GM12878 (cell line): ENCODE measurements around the gene TMEM229B. TPM values are rescaled to one million over a fixed set of nuclear protein-coding genes. Genes with fewer than 3 reads are reported as not detected.

ENCODE experiments used
- ATAC-seq: fragments of 200-7000 bp; cut with Tn5 transposase; 3 replicates; pipeline ENCODE4 v1.9.1; 2020; ENCODE audit warnings: mild to moderate bottlenecking, moderate library complexity
- BruUV-seq: library from RNA; stranded (reverse); fragments of 400-500 nt; replicated peaks from 2 replicates; lab custom pipeline; 2021; lab: Mats Ljungman, UMichigan
- CTCF ChIA-PET: fragments of 300-600 bp; sonication (Branson Sonifier 250); formaldehyde crosslinking; extraction: SDS; loops from one replicate; lab custom pipeline; 2021; ENCODE audit warnings: inconsistent platforms; lab: Yijun Ruan, JAX
- POLR2A ChIA-PET: fragments of 350-600 bp; formaldehyde crosslinking; extraction: SDS; loops from one replicate; lab custom pipeline; 2021; ENCODE audit warnings: inconsistent platforms; lab: Charles Lee
- RAD21 ChIA-PET: fragments of 300-600 bp; sonication (Branson Sonifier 250); formaldehyde crosslinking; loops from one replicate; lab custom pipeline; 2023; ENCODE audit warnings: antibody characterized with exemption; ENCODE audit not compliant: unreplicated experiment; lab: Charles Lee
- SMC1A ChIA-PET: fragments of 300-600 bp; sonication (Branson Sonifier 250); formaldehyde crosslinking; loops from one replicate; lab custom pipeline; 2023; ENCODE audit not compliant: unreplicated experiment, uncharacterized antibody; lab: Charles Lee
- DNase-seq: peaks from one replicate; pipeline ENCODE4 v3.0.0-alpha.2; 2011; ENCODE audit warnings: low read depth, low spot score
- FAIRE-seq: peaks from 3 replicates; lab custom pipeline; 2011; peaks lifted over from hg19 to GRCh38; lab: Jason Lieb, UNC
- H2AFZ ChIP-seq: 2 replicates; pipeline ENCODE4 v1.6.0; 2011; ENCODE audit warnings: low read depth, low read length, control low read depth; ENCODE audit not compliant: control insufficient read depth
- H3K27ac ChIP-seq: 2 replicates; pipeline ENCODE4 v1.5.1; 2011; ENCODE audit warnings: control low read depth; ENCODE audit not compliant: control insufficient read depth, insufficient read depth
- H3K27me3 ChIP-seq, 2 experiments: replicated peaks in 1 of 2; 2 replicates each; pipeline versions ENCODE4 v1.6.0 to v1.6.1; 2011; ENCODE audit warnings: low read length in 1 of 2; ENCODE audit not compliant: control insufficient read depth in 2 of 2, insufficient read depth in 2 of 2
- H3K36me3 ChIP-seq, 2 experiments: 2 replicates each; pipeline ENCODE4 v1.5.1; 2011; ENCODE audit warnings: low read length in 1 of 2; ENCODE audit not compliant: control insufficient read depth in 2 of 2, insufficient read depth in 2 of 2
- H3K4me1 ChIP-seq: 2 replicates; pipeline ENCODE4 v1.6.1; 2011; ENCODE audit warnings: mild to moderate bottlenecking, low read length, moderate library complexity, mixed read lengths; ENCODE audit not compliant: control insufficient read depth, insufficient read depth
- H3K4me2 ChIP-seq: 2 replicates; pipeline ENCODE4 v1.6.0; 2011; ENCODE audit warnings: control low read depth; ENCODE audit not compliant: control insufficient read depth, insufficient read depth
- H3K4me3 ChIP-seq: fragments of 200-600 bp; sonication (generic); 2 replicates; pipeline ENCODE4 v1.5.1; 2016
- H3K79me2 ChIP-seq: 2 replicates; pipeline ENCODE4 v1.6.0; 2011; ENCODE audit warnings: low read length; ENCODE audit not compliant: control insufficient read depth, insufficient read depth
- H3K9ac ChIP-seq: 2 replicates; pipeline ENCODE4 v1.8.0; 2011; ENCODE audit warnings: low read length, control low read depth, mixed read lengths; ENCODE audit not compliant: control insufficient read depth, insufficient read depth
- H3K9me3 ChIP-seq: replicated peaks from 3 replicates; pipeline ENCODE4 v1.5.1; 2011; ENCODE audit warnings: mild to moderate bottlenecking, low read length; ENCODE audit not compliant: control insufficient read depth, insufficient read depth
- H4K20me1 ChIP-seq: 2 replicates; pipeline ENCODE4 v1.6.0; 2011; ENCODE audit not compliant: control insufficient read depth, insufficient read depth
- BCL11A ChIP-seq: IDR thresholded peaks from 2 replicates; pipeline ENCODE4 v1.6.1; 2011; ENCODE audit warnings: low read depth, low read length
- CHD4 ChIP-seq: fragments of 200-600 bp; sonication (generic); IDR thresholded peaks from 2 replicates; pipeline ENCODE4 v1.6.1; 2016; ENCODE audit warnings: mild to moderate bottlenecking
- EP300 ChIP-seq, 2 experiments: fragments of 150-350 bp in 1 of 2; IDR thresholded peaks; 2 replicates each; pipeline ENCODE4 v1.6.1; 2011 to 2012; ENCODE audit warnings: low read depth in 2 of 2, low read length in 2 of 2, borderline replicate concordance in 1 of 2, improper control_type of control experiment in 1 of 2, inconsistent platforms in 1 of 2; ENCODE audit not compliant: control insufficient read depth in 1 of 2
- NFYA ChIP-seq: IDR thresholded peaks from 2 replicates; pipeline ENCODE4 v1.6.1; 2011; ENCODE audit warnings: low read depth, mild to moderate bottlenecking, low read length, improper control_type of control experiment, borderline replicate concordance
- POLR2A ChIP-seq: IDR thresholded peaks from 2 replicates; pipeline ENCODE4 v1.6.1; 2011; ENCODE audit warnings: low read depth, mild to moderate bottlenecking, low read length
- SMAD5 ChIP-seq: IDR thresholded peaks from 2 replicates; pipeline ENCODE4 v1.6.1; 2016; ENCODE audit warnings: antibody characterized with exemption, low read depth
- SP1 ChIP-seq: IDR thresholded peaks from one replicate; pipeline ENCODE4 v1.6.1; 2011; ENCODE audit warnings: low read depth, low read length
- SUPT20H ChIP-seq: IDR thresholded peaks from 2 replicates; pipeline ENCODE4 v1.6.1; 2011; ENCODE audit warnings: low read depth, mild to moderate bottlenecking, low read length, moderate library complexity, borderline replicate concordance; ENCODE audit not compliant: control insufficient read depth
- USF1 ChIP-seq: IDR thresholded peaks from 2 replicates; pipeline ENCODE4 v1.6.1; 2011; ENCODE audit warnings: borderline replicate concordance, low read depth, mild to moderate bottlenecking, moderate library complexity, mixed read lengths, low read length; ENCODE audit not compliant: insufficient read depth; ENCODE audit errors: extremely low read length
- WGBS: methylation state at CpG from one replicate; pipeline ENCODE4 v1.1.6; 2016; ENCODE audit warnings: low lambda C conversion rate; ENCODE audit not compliant: insufficient replicate concordance, insufficient coverage; ENCODE audit errors: missing lambda C conversion rate; 5-methylcytosine and 5-hydroxymethylcytosine counted together
- in situ Hi-C: fragments of 300-500 bp; cut with MboI; formaldehyde crosslinking; loops from 9 replicates; pipeline ENCODE4 v1.14.3; 2018; ENCODE audit warnings: mixed read lengths
- intact Hi-C: fragments of 100-400 bp; cut with micrococcal nuclease; formaldehyde crosslinking; loops from one replicate; pipeline ENCODE4 v1.14.2; 2022; ENCODE audit not compliant: unreplicated experiment
- polyA plus RNA-seq, 11 experiments: library from polyadenylated mRNA; depleted of rRNA in 4 of 11; unstranded in 6 of 11; stranded (reverse) in 5 of 11; fragments of >200 nt; fragmentation: Nextera tagmentation in 4 of 11; fragmentation: Illumina TruSeq in 1 of 11; extraction: Ambion mirVana in 4 of 11; extraction: Trizol in 1 of 11; gene quantifications; 1 replicate in 1 of 11; 2 replicates in 10 of 11; pipeline versions ENCODE4 v1.2.1 to v1.2.3, GENCODE V29; 2011 to 2016; ENCODE audit warnings: inconsistent platforms in 2 of 11, missing spikeins in 2 of 11, low read depth in 1 of 11
- total RNA-seq, 4 experiments: library from RNA; depleted of rRNA in 3 of 4; stranded (reverse); fragments of >200 nt in 3 of 4; fragmentation: Illumina TruSeq in 1 of 4; extraction: Trizol in 1 of 4; gene quantifications; 2 replicates each; pipeline versions ENCODE4 v1.2.1 to v1.2.3, GENCODE V29; 2013 to 2021
- TF ChIP-seq, protein P1 (sequence below): IDR thresholded peaks from 2 replicates; pipeline ENCODE4 v1.6.1; 2012; ENCODE audit warnings: mild to moderate bottlenecking, low read depth, low read length

The TMEM229B gene
- total and polyA plus RNA-seq, 10 of the 15 experiments (the other 5 are each of a cell fraction or from before 2014, with no cell fraction given) = 0.24 to 5.3 (median 1.7) TPM

- DNase-seq (no peak), FAIRE-seq (no peak), ATAC-seq (no peak)
- in situ Hi-C loops = no loop called here
- Histone ChIP-seq H3K27me3 (peaks cover 0 to 2% of the 10 kb centered on the region in 2 experiments; a peak in 2 of 4 replicates), H3K36me3 (no peaks in the 10 kb centered on the region), H3K4me3 (no peak overlapping the region), H3K27ac (no peak overlapping the region), H3K4me1 (no peaks in the 10 kb centered on the region), H3K4me2 (no peak overlapping the region), H3K9me3 (no peaks in the 10 kb centered on the region), H2AFZ (no peak overlapping the region), H4K20me1 (no peaks in the 10 kb centered on the region), H3K9ac (no peak overlapping the region), H3K79me2 (no peaks in the 10 kb centered on the region)
- no TSS peak for BruUV-seq
- intact Hi-C loops = no loop called here
- SMC1A ChIA-PET = interaction anchor here (0.6 to 10.2 kb wide), 4 partner anchors 16 to 140 kb away, joined by 3 to 185 read pairs (median 3); no protein-coding TSS in a partner anchor
- CTCF ChIA-PET = interaction anchor here (0.8 to 21.1 kb wide), 5 partner anchors 84 to 273 kb away, joined by 3 to 583 read pairs (median 6); no protein-coding TSS in a partner anchor
- WGBS = 49% methylated on average over 7 of the region's 7 CpGs
- no peak for TF ChIP-seq SP1
- no peak for TF ChIP-seq NFYA
- TF ChIP-seq SUPT20H = no peak
- TF ChIP-seq CHD4 = no peak
- RAD21 ChIA-PET = interaction anchor here (1.8 to 8.8 kb wide), 2 partner anchors 138 to 140 kb away, joined by 10 to 176 read pairs; no protein-coding TSS in a partner anchor
- POLR2A ChIA-PET = no interaction called here
These were observed 56.4 kb downstream of the TMEM229B start for GRCh38 chr14:67432050-67432564.

GRCh38 chr14:67429510-67430205, 58.9 kb downstream of the TMEM229B start:
- FAIRE-seq (no peak), ATAC-seq (no peak), DNase-seq (no peak)
- Histone ChIP-seq H3K27ac (no peak overlapping the region), H3K9me3 (no peaks in the 10 kb centered on the region), H3K4me2 (no peak overlapping the region), H4K20me1 (no peaks in the 10 kb centered on the region), H3K4me3 (no peak overlapping the region), H2AFZ (no peak overlapping the region), H3K36me3 (no peaks in the 10 kb centered on the region), H3K4me1 (no peaks in the 10 kb centered on the region), H3K79me2 (no peaks in the 10 kb centered on the region), H3K9ac (no peak overlapping the region), H3K27me3 (peaks cover 0 to 5% of the 10 kb centered on the region in 2 experiments; a peak in 1 of 4 replicates)
- ChIA-PET RAD21 (interaction anchor here (0.6 to 8.8 kb wide), 7 partner anchors 8 to 274 kb away, joined by 3 to 176 read pairs (median 5); no protein-coding TSS in a partner anchor), SMC1A (interaction anchor here (0.6 to 10.2 kb wide), 10 partner anchors 9 to 274 kb away, joined by 3 to 185 read pairs (median 8); partner anchors contain the start of genes ARG2 and RDH12), CTCF (interaction anchor here (0.7 to 21.1 kb wide), 13 partner anchors 11 to 274 kb away, joined by 3 to 583 read pairs (median 12); partner anchors contain the start of gene TMEM229B), POLR2A (no interaction called here)
- intact Hi-C loops = no loop called here
- 62% methylated on average over 9 of the region's 9 CpGs for WGBS
- in situ Hi-C loops = loop anchor here (5.0 to 10.0 kb wide), 2 partner anchors 138 to 275 kb away; partner anchors contain the start of gene RDH12
- BruUV-seq = no TSS peak
- TF ChIP-seq SMAD5 (no peak), EP300 (IDR thresholded peaks at IDR 0.05; ENCODE audit: borderline replicate concordance in 1 of 2, control insufficient read depth in 1 of 2, low read depth in 2 of 2, low read length in 2 of 2) (no peak), USF1 (no peak), POLR2A (no peak), BCL11A (no peak)
- TF ChIP-seq, protein P1, sequence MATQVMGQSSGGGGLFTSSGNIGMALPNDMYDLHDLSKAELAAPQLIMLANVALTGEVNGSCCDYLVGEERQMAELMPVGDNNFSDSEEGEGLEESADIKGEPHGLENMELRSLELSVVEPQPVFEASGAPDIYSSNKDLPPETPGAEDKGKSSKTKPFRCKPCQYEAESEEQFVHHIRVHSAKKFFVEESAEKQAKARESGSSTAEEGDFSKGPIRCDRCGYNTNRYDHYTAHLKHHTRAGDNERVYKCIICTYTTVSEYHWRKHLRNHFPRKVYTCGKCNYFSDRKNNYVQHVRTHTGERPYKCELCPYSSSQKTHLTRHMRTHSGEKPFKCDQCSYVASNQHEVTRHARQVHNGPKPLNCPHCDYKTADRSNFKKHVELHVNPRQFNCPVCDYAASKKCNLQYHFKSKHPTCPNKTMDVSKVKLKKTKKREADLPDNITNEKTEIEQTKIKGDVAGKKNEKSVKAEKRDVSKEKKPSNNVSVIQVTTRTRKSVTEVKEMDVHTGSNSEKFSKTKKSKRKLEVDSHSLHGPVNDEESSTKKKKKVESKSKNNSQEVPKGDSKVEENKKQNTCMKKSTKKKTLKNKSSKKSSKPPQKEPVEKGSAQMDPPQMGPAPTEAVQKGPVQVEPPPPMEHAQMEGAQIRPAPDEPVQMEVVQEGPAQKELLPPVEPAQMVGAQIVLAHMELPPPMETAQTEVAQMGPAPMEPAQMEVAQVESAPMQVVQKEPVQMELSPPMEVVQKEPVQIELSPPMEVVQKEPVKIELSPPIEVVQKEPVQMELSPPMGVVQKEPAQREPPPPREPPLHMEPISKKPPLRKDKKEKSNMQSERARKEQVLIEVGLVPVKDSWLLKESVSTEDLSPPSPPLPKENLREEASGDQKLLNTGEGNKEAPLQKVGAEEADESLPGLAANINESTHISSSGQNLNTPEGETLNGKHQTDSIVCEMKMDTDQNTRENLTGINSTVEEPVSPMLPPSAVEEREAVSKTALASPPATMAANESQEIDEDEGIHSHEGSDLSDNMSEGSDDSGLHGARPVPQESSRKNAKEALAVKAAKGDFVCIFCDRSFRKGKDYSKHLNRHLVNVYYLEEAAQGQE = no peak
